ENCODE data around the gene THSD7B.

THSD7B gene

DNA sequence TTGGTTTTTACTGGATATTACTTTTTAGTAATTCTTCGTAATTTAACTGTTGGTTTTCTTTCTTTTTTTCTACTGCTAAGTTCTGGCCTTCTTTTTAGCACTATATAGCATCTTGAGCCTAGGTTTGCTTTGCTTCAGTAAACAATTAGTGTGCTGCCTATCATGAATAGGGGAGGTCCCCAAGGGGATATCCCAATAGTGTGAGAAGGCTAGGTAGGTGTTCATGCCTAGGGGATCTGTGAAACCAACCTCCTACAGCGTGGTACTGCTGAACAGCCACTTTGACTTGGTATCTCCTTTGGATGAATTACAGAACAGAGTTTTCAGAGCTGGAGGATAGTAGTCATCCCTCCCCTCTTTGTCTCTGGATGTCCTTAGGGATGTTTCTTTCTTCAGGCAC is 888.7 kb downstream of the THSD7B start:
- Histone ChIP-seq H3K4me3 (ENCODE audit: low read length, poor library complexity, severe bottlenecking) (no peak overlapping the region), H2AFZ (ENCODE audit: low read length) (no peak overlapping the region), H3K9me3 (ENCODE audit: insufficient read depth, low read depth, low read length) (no peaks in the 10 kb centered on the region), H3K79me2 (ENCODE audit: insufficient read depth, low read length) (no peaks in the 10 kb centered on the region), H3F3A (ENCODE audit: low read depth) (no peaks in the 10 kb centered on the region), H3K4me1 (ENCODE audit: insufficient read depth, low read length, poor library complexity, severe bottlenecking) (no peaks in the 10 kb centered on the region), H3K9me2 (replicated peaks; ENCODE audit: low read depth, low read length) (peaks cover 5% of the 10 kb centered on the region; the same call in 1 of the 2 replicates), H4K20me1 (ENCODE audit: insufficient read depth, low read length, poor library complexity, severe bottlenecking) (no peaks in the 10 kb centered on the region), H3K36me3 (ENCODE audit: insufficient read depth, low read length) (no peaks in the 10 kb centered on the region), H3K9ac (ENCODE audit: low read depth, low read length, poor library complexity, severe bottlenecking) (no peak overlapping the region), H3K4me2 (ENCODE audit: low read depth, low read length, poor library complexity, severe bottlenecking) (no peak overlapping the region), H3K27me3 (ENCODE audit: insufficient read depth, low read length, poor library complexity, severe bottlenecking) (no peaks in the 10 kb centered on the region)
- TF ChIP-seq, protein P1, sequence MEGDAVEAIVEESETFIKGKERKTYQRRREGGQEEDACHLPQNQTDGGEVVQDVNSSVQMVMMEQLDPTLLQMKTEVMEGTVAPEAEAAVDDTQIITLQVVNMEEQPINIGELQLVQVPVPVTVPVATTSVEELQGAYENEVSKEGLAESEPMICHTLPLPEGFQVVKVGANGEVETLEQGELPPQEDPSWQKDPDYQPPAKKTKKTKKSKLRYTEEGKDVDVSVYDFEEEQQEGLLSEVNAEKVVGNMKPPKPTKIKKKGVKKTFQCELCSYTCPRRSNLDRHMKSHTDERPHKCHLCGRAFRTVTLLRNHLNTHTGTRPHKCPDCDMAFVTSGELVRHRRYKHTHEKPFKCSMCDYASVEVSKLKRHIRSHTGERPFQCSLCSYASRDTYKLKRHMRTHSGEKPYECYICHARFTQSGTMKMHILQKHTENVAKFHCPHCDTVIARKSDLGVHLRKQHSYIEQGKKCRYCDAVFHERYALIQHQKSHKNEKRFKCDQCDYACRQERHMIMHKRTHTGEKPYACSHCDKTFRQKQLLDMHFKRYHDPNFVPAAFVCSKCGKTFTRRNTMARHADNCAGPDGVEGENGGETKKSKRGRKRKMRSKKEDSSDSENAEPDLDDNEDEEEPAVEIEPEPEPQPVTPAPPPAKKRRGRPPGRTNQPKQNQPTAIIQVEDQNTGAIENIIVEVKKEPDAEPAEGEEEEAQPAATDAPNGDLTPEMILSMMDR (conservative IDR thresholded peaks at IDR 0.05; ENCODE audit: low read length), result no peak
- no peak for TF ChIP-seq EZH2phosphoT487 (IDR thresholded peaks at IDR 0.05; ENCODE audit: borderline replicate concordance)

GRCh38 chr2:137655814-137656213 is 890.5 kb downstream of the THSD7B start:
- Histone ChIP-seq H3K4me3 (ENCODE audit: low read length, poor library complexity, severe bottlenecking) (no peak overlapping the region), H3K4me1 (ENCODE audit: insufficient read depth, low read length, poor library complexity, severe bottlenecking) (no peaks in the 10 kb centered on the region), H3K36me3 (ENCODE audit: insufficient read depth, low read length) (no peaks in the 10 kb centered on the region), H3K9me3 (ENCODE audit: insufficient read depth, low read depth, low read length) (no peaks in the 10 kb centered on the region), H3K79me2 (ENCODE audit: insufficient read depth, low read length) (no peaks in the 10 kb centered on the region), H3F3A (ENCODE audit: low read depth) (no peaks in the 10 kb centered on the region), H2AFZ (ENCODE audit: low read length) (no peak overlapping the region), H3K4me2 (ENCODE audit: low read depth, low read length, poor library complexity, severe bottlenecking) (no peak overlapping the region), H3K27me3 (ENCODE audit: insufficient read depth, low read length, poor library complexity, severe bottlenecking) (no peaks in the 10 kb centered on the region), H4K20me1 (ENCODE audit: insufficient read depth, low read length, poor library complexity, severe bottlenecking) (no peaks in the 10 kb centered on the region), H3K9ac (ENCODE audit: low read depth, low read length, poor library complexity, severe bottlenecking) (no peak overlapping the region), H3K9me2 (replicated peaks; ENCODE audit: low read depth, low read length) (peaks cover 3% of the 10 kb centered on the region; the same call in 1 of the 2 replicates)
- no peak for TF ChIP-seq EZH2phosphoT487 (IDR thresholded peaks at IDR 0.05; ENCODE audit: borderline replicate concordance)
- TF ChIP-seq, protein P1 (conservative IDR thresholded peaks at IDR 0.05; ENCODE audit: low read length), result no peak

DNA sequence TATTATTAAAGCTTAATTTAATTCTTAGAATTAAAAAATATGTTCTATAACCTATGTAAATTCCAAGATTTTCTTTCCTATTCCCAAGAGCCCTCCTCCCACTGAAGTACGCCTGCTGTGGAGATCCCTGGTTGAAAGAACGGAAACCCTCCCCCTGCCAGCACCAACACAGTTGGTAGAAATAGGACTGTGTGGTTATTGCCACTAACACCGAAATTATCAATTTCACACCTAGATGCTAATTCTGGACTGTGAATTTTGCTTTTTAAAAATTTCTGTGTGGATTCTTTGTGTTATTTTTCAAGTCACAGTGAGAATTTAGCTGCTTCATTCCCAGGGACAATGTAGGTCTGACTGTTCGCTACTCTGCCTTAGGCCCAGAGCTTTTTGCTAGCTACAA is 893.1 kb downstream of the THSD7B start:
- no peak overlapping the region for H2AFZ ChIP-seq (ENCODE audit: low read length)
- no peak overlapping the region for H3K4me3 ChIP-seq (ENCODE audit: low read length, poor library complexity, severe bottlenecking)
- H3F3A ChIP-seq (ENCODE audit: low read depth), result no peaks in the 10 kb centered on the region
- no peaks in the 10 kb centered on the region for H3K9me2 ChIP-seq (replicated peaks; ENCODE audit: low read depth, low read length)
- no peaks in the 10 kb centered on the region for H3K9me3 ChIP-seq (ENCODE audit: insufficient read depth, low read depth, low read length)
- H3K4me2 ChIP-seq (ENCODE audit: low read depth, low read length, poor library complexity, severe bottlenecking), result no peak overlapping the region
- H4K20me1 ChIP-seq (ENCODE audit: insufficient read depth, low read length, poor library complexity, severe bottlenecking), result no peaks in the 10 kb centered on the region
- no peak for TF ChIP-seq EZH2phosphoT487 (IDR thresholded peaks at IDR 0.05; ENCODE audit: borderline replicate concordance)
- TF ChIP-seq, protein P1 (conservative IDR thresholded peaks at IDR 0.05; ENCODE audit: low read length), result no peak
- no peaks in the 10 kb centered on the region for H3K27me3 ChIP-seq (ENCODE audit: insufficient read depth, low read length, poor library complexity, severe bottlenecking)
- no peaks in the 10 kb centered on the region for H3K4me1 ChIP-seq (ENCODE audit: insufficient read depth, low read length, poor library complexity, severe bottlenecking)
- no peak overlapping the region for H3K9ac ChIP-seq (ENCODE audit: low read depth, low read length, poor library complexity, severe bottlenecking)
- H3K79me2 ChIP-seq (ENCODE audit: insufficient read depth, low read length), result no peaks in the 10 kb centered on the region
- H3K36me3 ChIP-seq (ENCODE audit: insufficient read depth, low read length), result no peaks in the 10 kb centered on the region

Data from Loucy (cell line).